ENCODE measurements around the gene NEDD9.

Gene NEDD9

GRCh38 chr6:11268978-11269377 lies 36.5 kb upstream of the NEDD9 start:
- no peak for TF ChIP-seq ZFX (IDR thresholded peaks at IDR 0.05; ENCODE audit: borderline replicate concordance)
- no peak for TF ChIP-seq CTCF (IDR thresholded peaks at IDR 0.05)
- H3K27ac ChIP-seq, result no peak overlapping the region

- H3K27ac ChIP-seq, result no peak overlapping the region
- TF ChIP-seq CTCF (IDR thresholded peaks at IDR 0.05) (no peak), ZFX (IDR thresholded peaks at IDR 0.05; ENCODE audit: borderline replicate concordance) (no peak)
Measured at GRCh38 chr6:11266926-11267325, 34.5 kb upstream of the NEDD9 start.

GRCh38 chr6:11265932-11266331 lies 33.5 kb upstream of the NEDD9 start:
- TF ChIP-seq ZFX (IDR thresholded peaks at IDR 0.05; ENCODE audit: borderline replicate concordance) (no peak), CTCF (IDR thresholded peaks at IDR 0.05) (no peak)
- H3K27ac ChIP-seq, result no peak overlapping the region

GRCh38 chr6:11264100-11264499 lies 31.6 kb upstream of the NEDD9 start:
- TF ChIP-seq ZFX (IDR thresholded peaks at IDR 0.05; ENCODE audit: borderline replicate concordance) (no peak), CTCF (IDR thresholded peaks at IDR 0.05) (peak; percentile 12; the same call in 1 of the 2 replicates)
- no peak overlapping the region for H3K27ac ChIP-seq

GRCh38 chr6:11263291-11263775 lies 30.9 kb upstream of the NEDD9 start:
- no peak overlapping the region for H3K27ac ChIP-seq
- TF ChIP-seq ZFX (IDR thresholded peaks at IDR 0.05; ENCODE audit: borderline replicate concordance) (no peak), CTCF (IDR thresholded peaks at IDR 0.05) (no peak)

- TF ChIP-seq ZFX (IDR thresholded peaks at IDR 0.05; ENCODE audit: borderline replicate concordance) (no peak), CTCF (IDR thresholded peaks at IDR 0.05) (no peak)
- H3K27ac ChIP-seq, result no peak overlapping the region
Measured at GRCh38 chr6:11262242-11262641, 29.8 kb upstream of the NEDD9 start.

- H3K27ac ChIP-seq, result no peak overlapping the region
- TF ChIP-seq CTCF (IDR thresholded peaks at IDR 0.05) (no peak), ZFX (IDR thresholded peaks at IDR 0.05; ENCODE audit: borderline replicate concordance) (no peak)
Measured at GRCh38 chr6:11260249-11261038, 28.0 kb upstream of the NEDD9 start.
